Pons (tissue), 1 donor: ENCODE measurements around the gene SARNP.

Experiments used
- DNase-seq: peaks from one replicate; pipeline ENCODE4 v3.0.0-alpha.2; 2016; ENCODE audit warnings: low spot score

Gene SARNP

DNA sequence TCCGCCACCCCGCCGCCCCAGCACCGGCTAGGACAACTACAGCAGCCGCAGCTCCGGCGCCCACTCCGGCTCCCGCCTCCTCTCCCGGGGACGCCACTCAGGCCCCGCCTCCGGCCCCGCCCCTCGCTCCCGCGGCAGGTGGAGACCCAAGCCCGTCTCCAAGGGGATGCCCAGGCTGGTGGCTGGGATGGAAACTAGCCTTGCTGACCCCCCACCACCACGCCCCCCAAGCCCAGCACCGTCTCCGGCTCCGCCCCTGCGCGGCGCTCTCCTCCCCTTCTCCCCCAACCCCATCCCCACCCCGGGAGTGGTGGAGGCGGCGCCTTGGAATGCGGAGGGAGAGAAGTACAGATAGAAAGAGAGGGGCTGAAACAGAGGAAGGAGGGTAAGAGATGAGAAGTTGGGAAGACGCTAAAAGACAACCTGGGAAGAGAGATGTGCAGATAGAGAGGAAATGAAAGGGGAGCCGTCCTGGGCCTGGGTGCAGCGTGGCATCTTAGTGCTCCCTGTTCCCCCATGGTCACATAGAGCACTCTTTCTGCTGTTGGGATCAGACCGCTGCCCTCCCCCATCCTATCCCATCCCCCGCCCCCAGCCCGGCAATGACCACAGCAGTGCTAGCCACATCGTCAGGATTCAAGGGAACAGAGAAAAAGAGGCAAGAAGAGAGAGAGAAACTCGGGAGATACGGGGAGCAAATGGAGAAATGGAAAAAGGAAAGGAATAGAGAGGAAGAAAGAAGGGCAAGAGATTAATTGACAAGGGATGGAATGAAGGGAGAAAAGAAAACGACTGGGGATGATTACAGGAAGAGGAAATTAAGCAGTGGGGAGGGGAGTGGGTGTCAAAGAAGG is 109.5 kb downstream of the SARNP start, which contains the start of gene ITGA7:
Gene ITGA7, minus strand, starts transcription at position 64 of the 854 bp plus-strand sequence. CDS start 222 bp downstream, outside the sequence.
- DNase-seq, result no peak
